Fibroblast of pulmonary artery (primary cell): ENCODE results near the gene RIPK3.

ENCODE experiments used
- DNase-seq: peaks from one replicate; pipeline ENCODE4 v3.0.0-alpha.2; 2010; ENCODE audit warnings: low read depth
- H3K4me3 ChIP-seq: replicated peaks from 2 replicates; pipeline ENCODE4 v1.5.1; 2011; ENCODE audit warnings: low read depth, mild to moderate bottlenecking, control low read depth, low read length, moderate library complexity
- TF ChIP-seq, protein P1 (sequence below): IDR thresholded peaks from 2 replicates; pipeline ENCODE4 v1.5.1; 2011; ENCODE audit warnings: mild to moderate bottlenecking, control low read depth, low read length, inconsistent platforms; ENCODE audit errors: missing control alignments

The RIPK3 gene

DNA sequence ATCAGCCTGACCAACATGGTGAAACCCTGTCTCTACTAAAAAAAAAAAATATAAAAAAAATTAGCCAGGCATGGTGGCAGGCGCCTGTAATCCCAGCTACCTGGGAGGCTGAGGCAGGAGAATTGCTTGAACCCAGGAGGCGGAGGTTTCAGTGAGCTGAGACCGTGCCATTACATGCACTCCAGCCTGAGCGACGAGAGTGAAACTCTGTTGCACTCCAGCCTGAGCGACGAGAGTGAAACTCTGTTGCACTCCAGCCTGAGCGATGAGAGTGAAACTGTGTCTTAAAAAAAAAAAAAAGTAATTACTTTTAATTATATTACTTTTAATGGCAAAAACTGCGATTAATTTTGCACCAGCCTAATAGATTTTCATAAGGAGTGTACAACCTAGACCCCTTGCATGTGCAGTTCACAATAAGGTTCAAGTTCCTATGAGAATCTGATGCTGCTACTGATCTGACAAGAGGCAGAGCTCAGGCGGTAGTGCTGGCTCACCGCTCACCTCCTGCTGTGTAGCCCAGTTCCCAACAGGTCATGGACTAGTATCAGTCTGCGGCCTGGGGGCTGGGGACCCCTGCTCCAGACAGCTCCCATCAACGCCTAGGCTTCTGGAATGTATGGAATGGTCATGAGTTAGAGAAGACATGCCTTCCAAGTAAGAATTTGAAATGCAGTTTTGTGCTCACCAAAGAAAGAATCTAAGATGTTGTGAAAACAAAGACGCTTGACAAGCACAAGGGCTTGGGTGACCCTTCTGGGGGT, 18.4 kb downstream of the RIPK3 start:
- H3K4me3 ChIP-seq = no peak overlapping the region
- no peak for DNase-seq
- TF ChIP-seq, protein P1, sequence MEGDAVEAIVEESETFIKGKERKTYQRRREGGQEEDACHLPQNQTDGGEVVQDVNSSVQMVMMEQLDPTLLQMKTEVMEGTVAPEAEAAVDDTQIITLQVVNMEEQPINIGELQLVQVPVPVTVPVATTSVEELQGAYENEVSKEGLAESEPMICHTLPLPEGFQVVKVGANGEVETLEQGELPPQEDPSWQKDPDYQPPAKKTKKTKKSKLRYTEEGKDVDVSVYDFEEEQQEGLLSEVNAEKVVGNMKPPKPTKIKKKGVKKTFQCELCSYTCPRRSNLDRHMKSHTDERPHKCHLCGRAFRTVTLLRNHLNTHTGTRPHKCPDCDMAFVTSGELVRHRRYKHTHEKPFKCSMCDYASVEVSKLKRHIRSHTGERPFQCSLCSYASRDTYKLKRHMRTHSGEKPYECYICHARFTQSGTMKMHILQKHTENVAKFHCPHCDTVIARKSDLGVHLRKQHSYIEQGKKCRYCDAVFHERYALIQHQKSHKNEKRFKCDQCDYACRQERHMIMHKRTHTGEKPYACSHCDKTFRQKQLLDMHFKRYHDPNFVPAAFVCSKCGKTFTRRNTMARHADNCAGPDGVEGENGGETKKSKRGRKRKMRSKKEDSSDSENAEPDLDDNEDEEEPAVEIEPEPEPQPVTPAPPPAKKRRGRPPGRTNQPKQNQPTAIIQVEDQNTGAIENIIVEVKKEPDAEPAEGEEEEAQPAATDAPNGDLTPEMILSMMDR = no peak

DNA sequence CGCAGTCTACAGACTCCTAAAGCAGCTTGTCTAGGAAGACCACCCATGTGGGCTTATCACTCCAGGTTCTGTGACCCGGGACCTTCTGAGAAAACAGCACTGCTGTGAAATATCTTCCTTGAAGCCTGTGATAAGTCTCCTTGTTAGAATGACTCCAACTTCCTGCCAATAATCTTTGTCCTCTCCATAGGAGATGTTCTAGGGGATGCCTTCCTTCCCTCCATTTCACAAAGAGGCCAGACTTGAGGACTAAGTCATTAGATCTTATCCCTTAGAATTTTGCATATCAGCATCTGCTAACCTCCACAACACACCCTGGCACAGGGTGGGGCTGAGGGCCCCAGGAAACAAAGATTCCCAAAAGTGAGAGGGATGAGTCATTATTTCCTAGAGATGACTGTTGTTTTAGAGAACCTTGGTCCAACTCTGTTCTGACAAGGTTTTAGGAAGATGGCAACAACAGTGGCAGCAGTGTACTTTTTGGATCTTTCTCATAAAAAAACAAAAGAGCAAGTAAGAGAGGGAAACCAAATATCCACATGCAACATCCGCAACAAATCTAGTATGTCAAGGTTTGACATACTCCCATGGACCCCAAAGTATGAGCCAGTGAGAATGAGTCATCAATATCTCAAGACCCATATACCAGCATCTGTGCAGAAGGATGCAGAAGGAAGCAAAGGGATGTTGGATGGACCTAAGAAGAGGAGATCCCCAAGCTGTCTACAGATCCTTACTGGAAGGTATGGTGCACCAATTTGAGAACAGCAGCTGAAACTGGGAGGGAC, 22.5 kb downstream of the RIPK3 start:
- TF ChIP-seq, protein P1 = no peak
- no peak overlapping the region for H3K4me3 ChIP-seq
- DNase-seq = no peak

DNA sequence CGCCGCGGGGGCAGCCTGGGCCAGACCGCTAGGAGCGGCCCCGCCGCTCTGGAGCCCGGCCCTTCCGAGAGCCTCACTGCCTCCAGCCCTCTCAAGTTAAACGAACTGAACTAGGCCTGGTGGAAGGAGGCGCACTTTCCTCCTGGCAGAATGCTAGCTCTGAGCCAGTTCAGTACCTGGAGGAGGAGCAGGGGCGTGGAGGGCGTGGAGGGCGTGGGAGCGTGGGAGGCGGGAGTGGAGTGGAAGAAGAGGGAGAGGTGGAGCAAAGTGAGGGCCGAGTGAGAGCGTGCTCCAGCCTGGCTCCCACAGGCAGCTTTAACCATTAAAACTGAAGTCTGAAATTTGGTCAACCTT, 23.2 kb downstream of the RIPK3 start:
- DNase-seq = no peak
- TF ChIP-seq, protein P1 = no peak
- no peak overlapping the region for H3K4me3 ChIP-seq

DNA sequence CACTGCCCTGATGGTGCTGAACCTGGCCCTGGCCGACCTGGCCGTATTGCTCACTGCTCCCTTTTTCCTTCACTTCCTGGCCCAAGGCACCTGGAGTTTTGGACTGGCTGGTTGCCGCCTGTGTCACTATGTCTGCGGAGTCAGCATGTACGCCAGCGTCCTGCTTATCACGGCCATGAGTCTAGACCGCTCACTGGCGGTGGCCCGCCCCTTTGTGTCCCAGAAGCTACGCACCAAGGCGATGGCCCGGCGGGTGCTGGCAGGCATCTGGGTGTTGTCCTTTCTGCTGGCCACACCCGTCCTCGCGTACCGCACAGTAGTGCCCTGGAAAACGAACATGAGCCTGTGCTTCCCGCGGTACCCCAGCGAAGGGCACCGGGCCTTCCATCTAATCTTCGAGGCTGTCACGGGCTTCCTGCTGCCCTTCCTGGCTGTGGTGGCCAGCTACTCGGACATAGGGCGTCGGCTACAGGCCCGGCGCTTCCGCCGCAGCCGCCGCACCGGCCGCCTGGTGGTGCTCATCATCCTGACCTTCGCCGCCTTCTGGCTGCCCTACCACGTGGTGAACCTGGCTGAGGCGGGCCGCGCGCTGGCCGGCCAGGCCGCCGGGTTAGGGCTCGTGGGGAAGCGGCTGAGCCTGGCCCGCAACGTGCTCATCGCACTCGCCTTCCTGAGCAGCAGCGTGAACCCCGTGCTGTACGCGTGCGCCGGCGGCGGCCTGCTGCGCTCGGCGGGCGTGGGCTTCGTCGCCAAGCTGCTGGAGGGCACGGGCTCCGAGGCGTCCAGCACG, 23.8 kb downstream of the RIPK3 start:
- no peak overlapping the region for H3K4me3 ChIP-seq
- DNase-seq = no peak
- TF ChIP-seq, protein P1 = no peak

DNA sequence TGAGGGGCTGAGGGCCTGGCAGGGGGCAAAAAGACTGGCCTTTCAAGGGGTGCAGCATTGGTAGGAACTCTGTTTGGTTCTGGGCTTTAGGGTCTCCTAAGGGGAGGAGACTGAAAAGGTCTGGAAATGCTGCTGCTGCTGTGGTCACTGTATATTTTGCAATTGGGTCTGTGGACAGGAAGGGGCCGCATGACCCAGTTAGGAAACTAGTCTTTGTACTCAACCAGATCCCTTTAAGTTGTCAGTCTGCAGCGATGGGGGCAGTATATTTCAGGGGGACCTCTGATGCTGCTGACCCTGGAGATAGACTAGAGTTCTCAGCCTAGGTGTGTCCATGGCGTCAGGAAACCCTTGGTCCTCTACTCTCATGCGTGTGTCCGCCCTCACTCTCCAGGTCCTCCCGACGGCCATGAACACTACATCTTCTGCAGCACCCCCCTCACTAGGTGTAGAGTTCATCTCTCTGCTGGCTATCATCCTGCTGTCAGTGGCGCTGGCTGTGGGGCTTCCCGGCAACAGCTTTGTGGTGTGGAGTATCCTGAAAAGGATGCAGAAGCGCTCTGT, 24.5 kb downstream of the RIPK3 start:
- no peak for DNase-seq
- H3K4me3 ChIP-seq = no peak overlapping the region
- TF ChIP-seq, protein P1 = no peak

DNA sequence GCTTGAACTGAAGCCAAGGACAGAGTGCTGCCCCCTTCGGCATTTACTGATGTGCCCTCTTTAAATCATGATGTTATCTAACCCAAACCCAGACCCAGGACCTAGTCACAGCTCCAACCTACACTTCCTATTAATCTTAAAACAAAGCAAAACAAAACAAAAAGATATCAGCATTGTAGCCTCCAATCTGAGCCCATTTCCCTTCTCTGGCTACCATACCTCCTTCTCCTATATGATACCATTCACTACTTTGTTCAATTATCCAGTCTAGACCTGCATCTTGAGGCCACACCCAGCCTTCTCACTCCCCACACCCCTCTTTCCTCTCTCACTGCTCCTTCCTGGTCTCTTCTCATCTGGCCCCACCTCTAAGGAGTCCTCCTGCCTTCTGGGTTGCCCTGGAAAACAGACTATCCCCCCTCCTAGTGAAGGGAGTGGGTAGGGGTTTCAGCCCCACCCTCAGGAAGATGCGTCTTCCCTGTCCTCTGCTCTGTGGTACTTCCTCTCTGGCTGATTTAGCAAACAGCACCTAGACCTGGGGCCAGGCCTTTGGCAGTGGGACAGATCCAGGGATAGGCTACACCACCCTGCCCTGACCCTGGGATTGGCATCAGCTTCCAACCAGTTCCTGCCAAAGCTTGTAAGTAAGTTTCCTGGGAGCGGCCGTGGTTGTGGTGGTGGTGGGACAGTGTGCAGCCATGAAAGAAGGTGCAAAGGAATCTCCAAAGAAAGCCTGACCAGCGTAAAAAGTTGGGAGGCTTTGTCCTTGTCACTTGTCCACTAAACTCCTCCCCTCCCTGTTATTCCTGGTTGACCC, 25.2 kb downstream of the RIPK3 start:
- H3K4me3 ChIP-seq = no peak overlapping the region
- TF ChIP-seq, protein P1 = no peak
- DNase-seq = no peak
